Measurements from ENCODE around the gene ST6GAL1.
"Not testable (repeated sequence)": the region's sequence is repeated elsewhere in the genome, so short reads cannot be mapped to it uniquely, and the experiment has no call there.

The ST6GAL1 gene

DNA sequence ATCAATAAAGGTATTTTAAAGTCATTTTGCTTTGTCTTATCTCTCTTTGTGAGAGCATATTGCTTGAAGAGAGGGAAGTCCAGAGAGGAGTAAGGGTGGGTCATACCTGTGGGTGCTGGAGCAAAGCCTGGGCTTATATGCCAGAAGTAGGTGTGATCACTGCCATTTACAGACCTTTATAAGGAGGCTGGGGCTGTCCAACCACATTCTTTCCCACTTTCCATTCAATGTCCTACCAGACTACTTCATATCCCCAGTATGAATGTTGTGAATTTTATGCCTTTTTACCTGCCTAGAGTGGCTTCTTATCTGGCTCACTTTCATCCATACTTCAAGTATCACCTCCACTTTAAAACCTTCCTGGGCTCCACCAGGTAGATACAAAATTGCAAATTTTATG, 39.4 kb upstream of the ST6GAL1 start:
- DNase-seq (ENCODE audit: low spot score), result no peak
- TF ChIP-seq, protein P1, sequence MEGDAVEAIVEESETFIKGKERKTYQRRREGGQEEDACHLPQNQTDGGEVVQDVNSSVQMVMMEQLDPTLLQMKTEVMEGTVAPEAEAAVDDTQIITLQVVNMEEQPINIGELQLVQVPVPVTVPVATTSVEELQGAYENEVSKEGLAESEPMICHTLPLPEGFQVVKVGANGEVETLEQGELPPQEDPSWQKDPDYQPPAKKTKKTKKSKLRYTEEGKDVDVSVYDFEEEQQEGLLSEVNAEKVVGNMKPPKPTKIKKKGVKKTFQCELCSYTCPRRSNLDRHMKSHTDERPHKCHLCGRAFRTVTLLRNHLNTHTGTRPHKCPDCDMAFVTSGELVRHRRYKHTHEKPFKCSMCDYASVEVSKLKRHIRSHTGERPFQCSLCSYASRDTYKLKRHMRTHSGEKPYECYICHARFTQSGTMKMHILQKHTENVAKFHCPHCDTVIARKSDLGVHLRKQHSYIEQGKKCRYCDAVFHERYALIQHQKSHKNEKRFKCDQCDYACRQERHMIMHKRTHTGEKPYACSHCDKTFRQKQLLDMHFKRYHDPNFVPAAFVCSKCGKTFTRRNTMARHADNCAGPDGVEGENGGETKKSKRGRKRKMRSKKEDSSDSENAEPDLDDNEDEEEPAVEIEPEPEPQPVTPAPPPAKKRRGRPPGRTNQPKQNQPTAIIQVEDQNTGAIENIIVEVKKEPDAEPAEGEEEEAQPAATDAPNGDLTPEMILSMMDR (IDR thresholded peaks at IDR 0.05; ENCODE audit: extremely low read depth, missing control alignments), result no peak

DNA sequence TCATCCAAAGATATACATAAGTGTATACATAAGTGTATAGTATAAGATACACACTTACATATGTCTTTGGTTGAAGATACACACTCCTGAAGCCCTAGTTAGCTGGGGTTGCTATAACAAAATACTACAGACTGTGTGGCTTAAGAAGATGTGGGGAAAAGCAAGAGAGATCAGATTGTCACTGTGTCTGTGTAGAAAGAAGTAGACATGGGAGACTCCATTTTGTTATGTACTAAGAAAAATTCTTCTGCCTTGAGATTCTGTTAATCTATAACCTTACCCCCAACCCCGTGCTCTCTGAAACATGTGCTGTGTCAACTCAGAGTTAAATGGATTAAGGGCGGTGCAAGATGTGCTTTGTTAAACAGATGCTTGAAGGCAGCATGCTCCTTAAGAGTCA, 37.3 kb upstream of the ST6GAL1 start:
- DNase-seq (ENCODE audit: low spot score), result not testable (repeated sequence)

DNA sequence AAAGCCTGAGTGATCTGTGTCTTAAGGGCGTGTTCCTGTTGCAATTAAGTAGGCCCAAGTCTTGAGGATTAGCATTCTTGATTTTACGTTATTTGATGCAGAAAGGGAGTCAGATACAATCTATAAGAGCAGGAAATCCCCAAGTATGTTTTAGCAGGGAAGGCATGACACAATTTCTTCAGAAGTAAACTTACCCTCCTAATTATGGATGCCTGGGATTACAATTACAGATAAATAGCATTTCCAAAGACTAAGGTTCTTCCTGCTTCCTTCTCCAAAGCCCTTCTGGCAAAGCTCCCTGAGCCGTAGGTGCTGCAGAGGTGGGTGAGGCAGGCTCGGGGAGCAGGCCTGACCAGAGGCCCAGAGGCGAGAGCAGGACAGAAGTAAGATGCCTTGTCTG, 34.9 kb upstream of the ST6GAL1 start:
- DNase-seq (ENCODE audit: low spot score), result no peak
- TF ChIP-seq, protein P1 (IDR thresholded peaks at IDR 0.05; ENCODE audit: extremely low read depth, missing control alignments), result no peak

DNA sequence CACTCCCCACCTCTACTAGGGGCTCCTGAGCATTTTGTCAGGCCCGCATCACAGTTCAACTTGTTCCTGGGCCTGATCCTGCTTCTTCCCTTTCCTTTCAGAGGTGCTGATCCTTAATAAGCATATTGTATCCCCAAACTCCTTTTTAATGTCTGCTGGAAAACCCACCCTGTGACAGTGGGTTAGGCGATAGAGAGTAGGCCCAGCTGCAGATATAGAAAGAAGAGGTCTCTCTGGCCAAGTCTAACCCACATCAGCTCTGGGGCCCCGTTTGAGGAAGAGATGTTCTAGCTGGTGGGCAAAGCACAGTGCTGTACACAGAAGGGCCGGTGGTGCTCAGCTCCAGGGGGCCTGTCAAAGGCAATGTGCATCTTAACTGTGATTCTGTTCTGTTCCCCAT, 34.3 kb upstream of the ST6GAL1 start:
- TF ChIP-seq, protein P1 (IDR thresholded peaks at IDR 0.05; ENCODE audit: extremely low read depth, missing control alignments), result no peak
- DNase-seq (ENCODE audit: low spot score), result no peak

DNA sequence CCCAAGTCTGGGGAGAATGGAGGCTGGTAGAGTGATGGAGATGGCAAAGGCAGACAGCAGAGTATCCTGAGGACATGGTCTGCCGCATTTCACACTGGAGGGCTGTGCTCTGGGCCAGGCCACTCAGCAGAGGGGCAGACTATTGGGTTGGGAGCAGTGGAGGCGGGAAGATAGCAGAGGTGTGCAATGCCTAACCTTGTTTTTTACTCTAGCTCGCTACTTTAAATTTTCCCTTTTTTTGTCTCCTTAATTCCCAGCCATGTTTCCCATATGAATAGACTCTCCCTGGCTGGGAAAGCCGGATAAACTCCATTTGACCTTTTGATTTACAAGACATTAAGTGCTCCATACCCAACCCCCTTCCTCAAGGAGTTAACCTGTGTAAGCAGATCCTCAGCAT, 33.5 kb upstream of the ST6GAL1 start:
- no peak for DNase-seq (ENCODE audit: low spot score)
- TF ChIP-seq, protein P1 (IDR thresholded peaks at IDR 0.05; ENCODE audit: extremely low read depth, missing control alignments), result no peak

DNA sequence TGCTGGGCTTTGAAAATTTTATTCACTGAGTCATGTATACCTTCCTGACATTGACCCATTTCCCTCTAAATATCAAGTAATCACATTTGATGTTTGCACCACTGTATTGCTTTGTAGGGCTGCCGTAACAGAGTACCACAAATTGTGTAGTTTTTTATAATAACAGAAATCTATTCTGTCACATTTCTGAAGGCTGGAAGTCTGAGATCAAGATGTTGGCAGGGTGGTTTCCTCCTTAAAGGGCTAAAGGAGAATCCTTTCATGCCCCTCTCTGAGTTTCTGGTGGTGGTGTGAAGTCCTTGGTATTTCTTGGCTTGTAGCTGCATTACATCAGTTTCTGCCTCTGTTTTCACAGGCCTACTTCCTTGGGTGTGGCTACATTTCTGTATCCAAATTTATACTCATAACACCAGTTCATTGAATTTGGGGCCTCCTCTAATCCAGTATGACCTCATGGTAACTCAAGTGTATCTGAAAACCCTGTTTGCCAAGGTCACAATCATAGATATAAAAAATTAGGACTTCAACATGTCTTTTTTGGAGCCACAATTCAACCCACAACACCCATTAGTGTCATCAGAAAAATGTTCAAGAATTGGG, 29.1 kb upstream of the ST6GAL1 start:
- no peak for DNase-seq (ENCODE audit: low spot score)
- TF ChIP-seq, protein P1 (IDR thresholded peaks at IDR 0.05; ENCODE audit: extremely low read depth, missing control alignments), result no peak

DNA sequence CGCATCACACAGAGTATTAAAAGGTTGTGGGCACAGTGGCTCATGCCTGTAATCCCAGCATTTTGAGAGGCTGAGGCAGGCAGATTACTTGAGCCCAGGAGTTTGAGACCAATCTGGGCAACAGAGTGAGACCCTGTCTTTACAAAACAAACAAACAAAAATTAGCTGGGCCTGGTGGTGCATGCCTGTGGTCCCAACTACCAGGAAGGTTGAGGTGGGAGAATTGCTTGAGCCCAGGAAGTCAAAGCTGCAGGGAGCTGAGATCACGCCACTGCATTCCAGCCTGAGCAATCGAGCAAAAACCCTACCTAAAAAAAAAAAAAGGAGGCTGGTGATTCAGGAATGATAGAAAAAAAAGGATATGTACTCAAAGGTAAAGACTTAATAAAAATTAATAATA, 28.2 kb upstream of the ST6GAL1 start:
- DNase-seq (ENCODE audit: low spot score), result no peak
- TF ChIP-seq, protein P1 (IDR thresholded peaks at IDR 0.05; ENCODE audit: extremely low read depth, missing control alignments), result no peak

DNA sequence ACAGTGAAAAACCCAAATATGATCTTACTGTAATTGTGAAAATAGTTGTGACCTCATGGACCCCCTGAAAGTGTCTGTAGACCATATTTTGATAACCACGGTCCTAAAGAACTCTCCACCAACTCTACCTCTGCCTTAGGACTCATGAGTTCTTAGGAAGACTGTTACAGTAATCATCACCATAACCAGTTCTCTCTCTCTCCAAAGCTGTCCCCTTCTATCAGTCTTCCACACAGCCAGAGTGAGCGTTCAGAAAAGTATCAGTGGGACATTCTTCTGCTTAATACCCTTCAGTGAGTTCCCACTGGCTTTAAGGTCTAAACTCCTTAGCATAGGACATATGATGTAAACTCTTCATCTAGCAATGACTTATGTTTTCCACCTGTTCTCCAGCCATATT, 27.6 kb upstream of the ST6GAL1 start:
- DNase-seq (ENCODE audit: low spot score), result no peak
- TF ChIP-seq, protein P1 (IDR thresholded peaks at IDR 0.05; ENCODE audit: extremely low read depth, missing control alignments), result no peak

DNA sequence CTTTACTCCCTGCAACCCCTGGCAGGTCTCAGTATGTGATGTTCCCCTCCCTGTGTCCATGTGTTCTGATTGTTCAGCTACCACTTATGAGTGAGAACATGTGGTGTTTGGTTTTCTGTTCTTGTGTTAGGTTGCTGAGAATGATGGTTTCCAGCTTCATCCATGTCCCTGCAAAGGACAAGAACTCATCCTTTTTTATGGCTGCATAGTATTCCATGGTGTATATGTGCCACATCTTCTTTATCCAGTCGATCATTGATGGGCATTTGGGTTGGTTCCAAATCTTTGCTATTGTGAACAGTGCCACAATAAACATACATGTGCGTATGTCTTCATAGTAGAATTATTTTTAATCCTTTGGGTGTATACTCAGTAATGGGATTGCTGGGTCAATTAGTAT, 26.6 kb upstream of the ST6GAL1 start:
- DNase-seq (ENCODE audit: low spot score), result not testable (repeated sequence)

DNA sequence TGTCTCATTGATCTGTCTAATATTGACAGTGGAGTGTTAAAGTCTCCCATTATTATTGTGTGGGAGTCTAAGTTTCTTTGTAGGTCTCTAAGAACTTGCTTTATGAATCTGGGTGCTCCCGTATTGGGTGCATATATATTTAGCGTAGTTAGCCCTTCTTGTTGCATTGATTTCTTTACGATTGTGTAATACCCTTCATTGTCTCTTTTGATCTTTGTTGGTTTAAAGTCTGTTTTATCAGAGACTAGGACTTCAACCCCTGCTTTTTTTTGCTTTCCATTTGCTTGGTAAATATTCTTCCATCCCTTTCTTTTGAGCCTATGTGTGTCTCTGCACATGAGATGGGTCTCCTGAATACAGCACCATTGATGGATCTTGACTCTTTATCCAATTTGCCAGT, 23.3 kb upstream of the ST6GAL1 start:
- DNase-seq (ENCODE audit: low spot score), result not testable (repeated sequence)
